Mucosa of descending colon (tissue), 3 donors: ENCODE measurements around the gene ANKRA2. TPM values are rescaled to one million over a fixed set of nuclear protein-coding genes. Genes with fewer than 3 reads are reported as not detected.

Experiments used
- ATAC-seq: fragments of 200-7000 bp; cut with Tn5 transposase; one replicate; pipeline ENCODE4 v1.9.1; 2020; ENCODE audit warnings: mild to moderate bottlenecking, moderate library complexity
- DNase-seq, 3 donors: peaks; one replicate each; pipeline ENCODE4 v3.0.0-alpha.2; 2020
- H3K36me3 ChIP-seq: fragments of 200-600 bp; one replicate; pipeline ENCODE4 v1.8.0; 2021; ENCODE audit warnings: low read depth, mild to moderate bottlenecking
- H3K4me1 ChIP-seq: fragments of 200-600 bp; one replicate; pipeline ENCODE4 v1.8.0; 2021; ENCODE audit warnings: low read depth, mild to moderate bottlenecking
- H3K4me3 ChIP-seq: fragments of 200-600 bp; one replicate; pipeline ENCODE4 v1.8.0; 2021; ENCODE audit warnings: mild to moderate bottlenecking
- H3K9me3 ChIP-seq: fragments of 200-600 bp; one replicate; pipeline ENCODE4 v1.8.0; 2021; ENCODE audit warnings: mild to moderate bottlenecking
- CTCF ChIP-seq: fragments of 200-600 bp; IDR thresholded peaks from one replicate; pipeline ENCODE4 v1.8.0; 2022; ENCODE audit warnings: antibody characterized with exemption, mild to moderate bottlenecking
- intact Hi-C, 2 donors: fragments of 100-400 bp; cut with DNase I in 1 of 2; cut with micrococcal nuclease in 1 of 2; formaldehyde crosslinking; loops; one replicate each; pipeline versions ENCODE4 v1.11.0 to v1.11.1; 2022; cut with DNase I, micrococcal nuclease
- total RNA-seq, 3 donors: library from RNA; stranded (reverse); fragmentation: NEBNext Ultra II Directional in 2 of 3; extraction: Animal tissue kit (Norgen Biotek cat#: 25700) in 2 of 3; gene quantifications; one replicate each; pipeline versions ENCODE4 v1.2.1 to v1.2.4, GENCODE V29; 2021 to 2023
- donor health status: DM: no; HTN: no; CAD: no; lungs with moderate emphysema.
- donor health status: DM: no; HTN: no; CAD: no.
- donor health status: DM: no; HTN: yes; CAD: no.

The ANKRA2 gene
- total RNA-seq, 3 donors from 2014 or later = 20.8 to 23.8 (median 23.1) TPM

DNA sequence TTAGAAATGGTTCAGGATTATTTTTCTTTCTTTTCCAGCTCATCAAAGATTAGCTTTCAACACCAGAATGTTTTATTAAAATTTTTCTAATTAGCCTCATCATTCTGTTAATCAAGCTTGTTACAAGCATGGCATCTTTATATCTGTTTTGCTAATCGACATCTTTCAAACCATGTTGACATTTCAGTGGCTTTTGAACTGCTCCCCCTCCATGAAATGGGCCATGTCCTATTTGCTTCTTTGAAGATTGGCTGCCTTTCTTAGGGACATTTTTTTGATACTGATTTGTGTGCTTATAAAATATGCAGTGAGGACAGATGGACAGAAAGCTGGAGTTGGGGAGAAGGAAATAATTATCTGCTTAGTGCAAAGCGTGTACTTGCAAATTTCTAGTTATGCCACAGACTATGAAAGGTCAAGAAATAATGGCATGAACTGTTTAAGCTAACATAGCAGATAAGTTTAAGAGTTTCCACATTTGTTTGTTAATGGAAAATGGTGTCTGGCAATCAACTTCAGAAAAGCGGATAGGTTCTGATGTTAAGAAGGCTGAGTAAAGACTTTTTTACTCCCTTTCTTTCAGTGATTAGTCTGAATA lies 39.7 kb downstream of the ANKRA2 start:
- H3K9me3 ChIP-seq = no peaks in the 10 kb centered on the region
- H3K4me1 ChIP-seq = no peaks in the 10 kb centered on the region
- no peak overlapping the region for H3K4me3 ChIP-seq
- DNase-seq (no peak), ATAC-seq (no peak)
- no peak for TF ChIP-seq CTCF
- no peaks in the 10 kb centered on the region for H3K36me3 ChIP-seq
- intact Hi-C loops = no loop called here

- intact Hi-C loops = no loop called here
- TF ChIP-seq CTCF = no peak
- ATAC-seq = no peak
- H3K4me3 ChIP-seq = no peak overlapping the region
- DNase-seq = no peak
- no peaks in the 10 kb centered on the region for H3K4me1 ChIP-seq
- H3K9me3 ChIP-seq = no peaks in the 10 kb centered on the region
- H3K36me3 ChIP-seq = no peaks in the 10 kb centered on the region
Observed at GRCh38 chr5:73523861-73524260, 41.6 kb downstream of the ANKRA2 start.

DNA sequence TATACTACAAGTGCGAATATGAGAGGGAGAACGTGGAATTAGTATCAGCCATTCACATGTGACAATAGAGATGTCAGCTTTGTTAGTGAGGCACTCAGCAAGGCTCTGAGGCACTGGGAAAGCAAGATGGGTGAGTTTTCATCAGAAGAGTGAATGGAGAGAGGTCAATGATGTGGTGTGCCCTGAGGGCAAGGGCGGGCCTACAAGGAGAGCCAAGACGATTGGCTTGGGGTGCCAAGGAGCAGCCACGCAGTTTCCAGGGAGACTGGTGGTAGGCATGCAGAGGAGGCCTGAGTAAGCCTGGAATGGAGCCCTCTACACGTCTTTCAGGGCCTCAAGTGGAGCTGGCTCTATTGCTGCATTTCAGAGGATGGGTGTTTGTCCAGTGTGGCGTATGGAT lies 42.5 kb downstream of the ANKRA2 start:
- no peaks in the 10 kb centered on the region for H3K9me3 ChIP-seq
- H3K36me3 ChIP-seq = no peaks in the 10 kb centered on the region
- ATAC-seq = no peak
- no peak overlapping the region for H3K4me3 ChIP-seq
- intact Hi-C loops = no loop called here
- DNase-seq = no peak
- no peaks in the 10 kb centered on the region for H3K4me1 ChIP-seq
- TF ChIP-seq CTCF = no peak

GRCh38 chr5:73519531-73520283 lies 45.7 kb downstream of the ANKRA2 start:
- Histone ChIP-seq H3K4me1 (peaks cover 4% of the 10 kb centered on the region), H3K4me3 (no peak overlapping the region), H3K36me3 (no peaks in the 10 kb centered on the region), H3K9me3 (no peaks in the 10 kb centered on the region)
- TF ChIP-seq CTCF = peak; percentile 51
- peak in 2 of 3 donors; percentile 48 to 84 for DNase-seq
- peak; percentile 95 for ATAC-seq
- intact Hi-C loops = no loop called here

DNA sequence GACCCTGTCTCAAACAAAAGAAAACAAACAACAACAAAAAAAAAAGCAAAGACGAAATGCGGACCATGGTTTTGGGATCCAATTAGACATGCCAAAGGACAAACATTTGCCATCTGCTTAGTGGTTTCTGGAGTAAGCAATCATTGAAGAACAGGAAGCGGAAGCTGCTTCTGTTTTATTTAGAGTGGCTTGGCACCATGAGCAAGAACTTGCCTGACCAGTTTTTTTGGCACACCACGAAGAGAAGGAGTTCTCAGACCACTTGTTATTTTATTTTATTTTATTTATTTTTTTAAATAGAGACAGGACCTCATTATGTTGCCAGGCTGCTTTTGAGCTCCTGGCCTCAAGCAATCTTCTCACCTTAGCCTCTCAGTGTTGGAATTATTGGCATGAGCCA lies 50.2 kb downstream of the ANKRA2 start:
- TF ChIP-seq CTCF = no peak
- ATAC-seq (peak; percentile 66), DNase-seq (peak in 1 of 3 donors; percentile 79)
- Histone ChIP-seq H3K4me3 (no peak overlapping the region), H3K4me1 (peaks cover 14% of the 10 kb centered on the region), H3K9me3 (no peaks in the 10 kb centered on the region), H3K36me3 (no peaks in the 10 kb centered on the region)
- intact Hi-C loops = no loop called here
